Femur (tissue), 1 donor: ENCODE data around the gene ABI3BP.

ENCODE experiments used
- DNase-seq: peaks from one replicate; pipeline ENCODE4 v3.0.0-alpha.2; 2017

Gene ABI3BP

DNA sequence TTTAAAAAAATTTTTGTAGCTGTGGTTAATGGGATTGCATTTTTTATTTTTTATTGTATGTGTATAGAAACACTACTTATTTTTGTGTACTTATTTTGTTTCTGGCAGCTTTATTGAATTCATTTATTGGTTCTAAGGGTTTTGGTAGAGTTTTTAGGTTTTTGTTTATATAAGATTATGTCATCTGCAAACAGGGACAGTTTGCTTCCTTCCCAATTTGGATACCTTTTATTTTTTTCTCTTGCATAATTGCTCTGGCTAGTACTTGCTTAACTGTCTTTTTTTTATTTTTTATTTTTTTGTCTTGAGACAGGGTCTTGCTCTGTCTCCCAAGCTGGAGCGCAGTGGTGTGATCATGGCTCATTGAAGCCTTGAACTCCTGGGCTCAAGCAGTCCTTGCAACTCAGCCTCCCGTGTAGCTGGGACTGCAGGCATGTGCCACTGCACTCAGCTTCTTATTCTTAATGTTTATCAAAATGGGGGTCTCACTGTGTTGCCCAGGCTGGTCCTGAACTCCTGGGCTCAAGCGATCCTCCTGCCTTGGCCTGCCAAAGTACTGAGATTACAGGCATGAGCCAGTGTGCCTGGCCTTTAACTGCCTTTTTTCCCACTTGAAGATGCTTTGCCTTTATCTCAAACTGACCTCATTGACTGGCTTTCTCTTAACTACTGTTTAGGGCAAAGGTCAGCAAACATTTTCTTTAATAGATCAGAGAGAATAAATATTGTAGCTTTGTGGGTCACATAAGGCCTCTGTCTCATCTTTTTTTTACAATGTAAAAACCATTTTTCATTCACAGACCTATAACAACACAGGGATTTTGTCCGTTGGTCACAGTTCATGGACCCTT lies 275.4 kb downstream of the ABI3BP start:
- no peak for DNase-seq

DNA sequence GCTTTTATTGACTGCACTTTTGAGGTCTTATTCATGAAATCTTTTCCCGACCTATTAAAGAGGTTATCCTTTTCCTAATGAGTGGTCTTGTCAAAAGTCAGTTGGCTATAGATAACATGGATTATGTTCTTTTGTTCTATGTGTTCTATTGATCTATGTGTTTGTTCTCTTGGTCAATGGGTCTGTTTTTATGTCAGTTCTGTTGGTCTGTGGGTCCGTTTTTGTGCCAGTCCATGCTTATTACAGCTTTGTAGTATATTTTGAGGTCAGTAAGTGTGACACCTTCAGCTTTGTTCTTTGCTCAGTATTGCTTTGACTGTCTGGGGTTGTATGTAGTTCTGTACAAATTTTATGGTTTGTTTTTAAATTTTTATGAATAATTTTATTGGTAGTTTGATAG lies 276.2 kb downstream of the ABI3BP start:
- no peak for DNase-seq

GRCh38 chr3:100715176-100715575 lies 278.0 kb downstream of the ABI3BP start:
- DNase-seq = no peak

GRCh38 chr3:100710261-100710968 lies 282.8 kb downstream of the ABI3BP start:
- peak; percentile 40 for DNase-seq

DNA sequence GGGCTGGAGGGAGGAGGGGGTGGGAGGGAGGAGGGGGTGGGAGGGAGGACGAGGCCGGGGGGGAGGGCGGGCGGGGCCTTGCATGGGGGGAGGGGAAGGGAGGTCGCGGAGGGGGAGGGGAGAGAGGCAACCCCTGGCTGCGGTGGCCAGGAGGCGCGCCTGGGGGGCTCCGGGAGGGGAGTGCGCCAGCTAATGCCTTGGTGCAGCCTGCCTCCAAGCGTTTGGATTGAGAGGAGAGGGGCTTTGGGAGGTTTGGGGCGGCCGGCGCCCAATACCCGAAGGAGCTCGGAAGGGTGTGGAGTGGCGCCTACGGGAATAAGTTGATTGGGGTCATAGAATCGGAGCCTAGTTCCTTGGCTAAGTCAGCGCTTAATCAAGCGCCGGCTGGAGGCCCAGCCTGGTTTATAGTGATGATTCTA lies 283.4 kb downstream of the ABI3BP start:
- peak; percentile 70 for DNase-seq

DNA sequence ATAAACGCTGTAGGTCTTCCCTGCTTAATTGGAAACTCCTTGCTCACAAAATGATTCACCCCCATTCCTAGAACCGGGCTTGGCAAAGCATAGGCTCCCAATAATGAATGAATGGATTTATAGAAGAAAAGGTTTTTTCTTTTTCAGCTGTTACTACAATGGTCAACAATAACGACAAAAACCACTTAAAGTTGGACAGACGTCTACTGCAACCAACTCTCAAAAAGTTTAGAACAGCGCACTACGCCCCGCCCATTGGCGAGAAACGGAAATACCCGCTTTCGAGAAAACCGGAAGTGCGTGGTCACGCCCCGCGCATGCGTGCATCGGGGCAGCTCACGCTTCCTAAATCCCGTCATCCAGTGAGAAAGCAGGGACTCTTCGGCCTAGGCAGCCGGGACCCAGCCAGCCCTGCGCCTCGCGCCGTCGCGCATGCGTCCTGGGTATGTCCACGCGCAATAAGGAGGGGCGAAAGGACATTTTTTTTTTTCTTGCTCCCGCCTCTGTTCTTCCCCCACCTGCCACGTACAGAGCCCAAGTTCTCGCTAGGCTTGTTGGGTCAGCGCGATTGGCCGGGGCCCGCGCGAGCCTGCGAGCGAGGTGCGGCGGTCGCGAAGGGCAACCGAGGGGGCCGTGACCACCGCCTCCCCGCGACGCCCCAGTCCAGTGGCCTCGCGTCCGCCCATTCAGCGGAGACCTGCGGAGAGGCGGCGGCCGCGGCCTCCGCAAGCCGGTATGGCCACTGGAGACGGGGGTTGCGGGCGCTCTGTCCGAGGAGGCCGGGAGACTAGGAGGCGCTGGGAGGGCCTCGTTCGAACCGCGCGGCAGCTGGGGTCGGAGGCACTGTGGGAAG lies 284.0 kb downstream of the ABI3BP start, which contains the start of gene TFG:
TFG (plus strand) TSS at position 506 of the 853 bp plus-strand sequence. CDS start 4,192 bp downstream, outside the sequence.
- peak; percentile 99 for DNase-seq

DNA sequence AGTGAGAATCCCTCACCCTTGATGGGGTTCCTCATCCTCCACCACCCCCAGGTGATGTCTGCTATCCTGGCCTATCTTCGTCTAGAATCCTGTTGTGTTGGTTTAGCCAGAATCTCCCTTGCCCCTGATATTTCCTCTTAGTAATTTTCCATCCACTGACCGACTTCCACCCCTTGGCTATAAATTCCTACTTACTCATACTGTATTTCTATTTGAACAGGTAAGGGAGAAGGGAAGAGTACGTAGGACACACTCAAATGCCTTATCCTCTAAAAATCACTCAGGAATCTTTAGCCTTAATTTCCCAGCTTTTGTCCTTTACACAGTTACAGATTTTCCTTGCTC lies 284.6 kb downstream of the ABI3BP start:
- no peak for DNase-seq

GRCh38 chr3:100706365-100706764 lies 286.9 kb downstream of the ABI3BP start:
- no peak for DNase-seq

DNA sequence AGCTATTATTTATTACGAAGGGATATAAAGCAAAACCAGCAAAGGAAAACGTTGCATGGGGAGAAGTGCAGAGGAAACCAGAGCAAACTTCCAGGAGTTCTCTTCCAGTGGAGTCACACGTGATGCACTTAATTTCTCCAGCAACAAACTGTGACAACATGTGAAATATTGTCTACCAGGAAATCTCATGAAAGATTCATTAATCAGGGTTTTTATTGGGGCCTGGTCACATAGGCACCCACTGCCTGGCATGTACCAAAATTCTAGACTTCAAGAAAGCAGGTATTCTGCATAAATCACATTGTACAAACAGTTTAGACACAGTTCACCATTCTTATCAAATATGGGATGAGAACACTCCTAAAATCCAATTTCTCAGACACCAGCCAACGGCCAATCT lies 289.4 kb downstream of the ABI3BP start:
- no peak for DNase-seq

- DNase-seq = no peak
Observed at GRCh38 chr3:100702980-100703345, 290.3 kb downstream of the ABI3BP start.

- DNase-seq = no peak
Observed at GRCh38 chr3:100702082-100702979, 290.9 kb downstream of the ABI3BP start.

GRCh38 chr3:100700708-100701107 lies 292.5 kb downstream of the ABI3BP start:
- DNase-seq = no peak
